GM21576 (cell line): ENCODE measurements around the gene LMAN2L.
"Not testable (repeated sequence)": the region's sequence is repeated elsewhere in the genome, so short reads cannot be mapped to it uniquely, and the experiment has no call there.

Source experiments
- ATAC-seq: cut with Tn5 transposase; IDR thresholded peaks from one replicate; pipeline ENCODE4 v1.9.1; 2021; ENCODE audit warnings: mild to moderate bottlenecking, moderate library complexity; ENCODE audit not compliant: unreplicated experiment

The LMAN2L gene

GRCh38 chr2:96688649-96689430, 51.0 kb downstream of the LMAN2L start:
- ATAC-seq: no peak

- no peak for ATAC-seq
These were observed 51.9 kb downstream of the LMAN2L start for GRCh38 chr2:96687711-96688640.

- no peak for ATAC-seq
These were observed 52.6 kb downstream of the LMAN2L start for GRCh38 chr2:96687266-96687665.

GRCh38 chr2:96685577-96686459, 54.0 kb downstream of the LMAN2L start:
- no peak for ATAC-seq

- ATAC-seq: no peak
These were observed 54.8 kb downstream of the LMAN2L start for GRCh38 chr2:96684883-96685576.

GRCh38 chr2:96683972-96684820, 55.7 kb downstream of the LMAN2L start:
- ATAC-seq: no peak

DNA sequence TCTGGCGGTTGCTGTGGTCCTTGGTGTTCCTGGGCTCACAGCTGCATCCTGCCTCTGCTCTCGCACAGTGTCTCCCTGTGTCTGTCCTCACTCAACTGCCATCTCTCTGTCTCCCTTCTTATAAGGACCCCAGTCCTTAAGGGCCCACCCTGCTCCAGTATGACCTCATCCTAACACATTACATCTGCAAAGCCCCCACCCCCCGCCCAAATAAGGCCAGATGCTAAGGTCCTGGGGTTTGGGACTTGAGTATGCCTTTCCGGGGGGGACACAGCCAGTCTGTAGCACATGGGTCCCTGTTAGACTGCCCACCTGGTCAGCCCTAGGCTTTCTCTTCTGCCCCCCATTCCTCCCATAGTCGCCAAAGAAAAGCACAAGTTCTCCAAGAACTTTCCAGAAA, 56.6 kb downstream of the LMAN2L start:
- no peak for ATAC-seq

DNA sequence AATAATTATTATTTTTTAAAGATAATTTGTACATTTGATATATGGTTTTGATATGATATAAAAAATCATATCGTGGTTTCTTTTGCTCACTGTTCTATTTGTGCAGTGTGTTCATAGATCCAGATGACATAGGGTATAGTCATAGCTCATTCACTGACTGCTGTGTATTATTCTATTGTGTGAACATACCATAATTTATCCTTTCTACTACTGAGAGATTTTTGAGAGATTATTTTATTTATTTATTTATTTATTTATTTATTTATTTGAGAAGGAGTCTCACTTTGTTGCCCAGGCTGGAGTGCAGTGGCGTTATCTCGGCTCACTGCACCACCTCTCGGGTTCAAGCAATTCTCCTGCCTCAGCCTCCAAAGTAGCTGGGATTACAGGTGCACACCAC, 58.3 kb downstream of the LMAN2L start:
- no peak for ATAC-seq

- no peak for ATAC-seq
These were observed 59.2 kb downstream of the LMAN2L start for GRCh38 chr2:96680561-96681141.

DNA sequence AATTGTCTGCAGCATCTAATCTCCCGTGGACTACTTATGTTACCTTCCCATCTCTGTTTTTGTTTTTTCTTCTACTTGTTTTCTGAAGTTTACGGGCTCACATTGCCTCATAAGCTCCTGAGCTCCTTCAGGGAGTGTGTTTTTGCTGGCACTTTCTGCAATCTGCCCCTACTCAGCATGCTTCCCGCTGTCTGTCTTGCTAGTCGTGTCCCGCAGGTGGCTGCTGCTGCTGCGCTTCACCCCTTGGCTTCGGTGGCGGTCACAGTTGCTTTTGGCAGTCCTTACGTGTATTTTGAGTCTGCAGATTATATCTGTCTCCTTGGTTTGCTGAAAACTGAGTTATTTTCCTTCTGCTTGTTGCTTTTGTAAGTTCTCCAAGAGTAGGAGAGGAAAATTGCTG, 60.0 kb downstream of the LMAN2L start:
- no peak for ATAC-seq

DNA sequence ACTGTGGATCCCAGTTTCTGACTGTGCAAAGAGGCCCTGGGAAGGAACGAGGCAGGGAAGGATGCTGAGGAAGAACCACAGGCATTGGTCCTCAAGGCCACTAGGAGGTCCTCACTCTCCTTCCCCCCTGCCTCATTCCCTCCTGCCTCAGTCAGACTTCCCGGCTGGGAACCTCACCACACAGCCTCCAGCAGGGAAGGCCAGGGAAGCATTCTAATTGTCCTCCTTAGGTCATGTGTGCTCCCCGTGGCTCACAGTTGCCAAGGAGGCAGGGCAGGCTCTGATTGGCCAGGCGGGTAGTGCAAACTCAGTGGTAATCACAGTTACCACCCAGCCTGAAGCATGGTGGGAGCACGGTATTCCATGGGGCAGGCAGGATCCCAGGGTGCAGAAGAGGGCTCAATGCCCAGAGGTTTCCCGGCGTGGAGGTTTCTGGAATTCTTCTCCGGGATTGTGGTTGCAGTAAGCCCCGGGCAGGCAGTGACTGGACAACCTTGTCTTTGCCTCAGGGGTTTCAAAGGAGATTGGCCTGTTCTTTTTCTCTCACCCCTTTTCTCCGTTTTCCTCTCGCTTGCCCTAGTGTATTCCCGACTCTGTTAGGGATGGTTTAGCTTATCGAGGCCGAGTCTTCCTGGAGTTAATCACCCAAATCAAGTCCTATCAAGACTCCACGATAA, 70.2 kb downstream of the LMAN2L start:
- no peak for ATAC-seq

DNA sequence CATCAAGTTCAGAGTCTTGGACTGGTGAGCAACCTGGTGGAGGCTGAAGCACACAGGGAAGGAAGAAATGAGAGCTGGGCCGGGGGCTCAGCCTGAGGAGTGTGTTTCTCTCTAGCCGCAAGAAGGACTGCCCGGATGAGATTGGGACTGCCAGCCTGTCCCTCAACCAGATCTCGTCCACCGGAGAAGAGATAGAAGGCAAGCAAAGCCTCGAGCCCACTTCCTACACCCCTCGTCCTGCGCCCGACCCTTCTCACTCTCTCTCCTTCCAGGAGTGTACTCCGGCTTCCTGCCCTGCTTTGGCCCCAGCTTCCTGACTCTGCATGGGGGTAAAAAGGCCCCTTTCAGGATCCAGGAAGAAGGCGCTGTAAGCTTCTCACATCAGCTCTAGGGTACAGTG, 71.1 kb downstream of the LMAN2L start:
- no peak for ATAC-seq

GRCh38 chr2:96665717-96666116, 74.1 kb downstream of the LMAN2L start:
- ATAC-seq: not testable (repeated sequence)

GRCh38 chr2:96665083-96665569, 74.7 kb downstream of the LMAN2L start:
- no peak for ATAC-seq

DNA sequence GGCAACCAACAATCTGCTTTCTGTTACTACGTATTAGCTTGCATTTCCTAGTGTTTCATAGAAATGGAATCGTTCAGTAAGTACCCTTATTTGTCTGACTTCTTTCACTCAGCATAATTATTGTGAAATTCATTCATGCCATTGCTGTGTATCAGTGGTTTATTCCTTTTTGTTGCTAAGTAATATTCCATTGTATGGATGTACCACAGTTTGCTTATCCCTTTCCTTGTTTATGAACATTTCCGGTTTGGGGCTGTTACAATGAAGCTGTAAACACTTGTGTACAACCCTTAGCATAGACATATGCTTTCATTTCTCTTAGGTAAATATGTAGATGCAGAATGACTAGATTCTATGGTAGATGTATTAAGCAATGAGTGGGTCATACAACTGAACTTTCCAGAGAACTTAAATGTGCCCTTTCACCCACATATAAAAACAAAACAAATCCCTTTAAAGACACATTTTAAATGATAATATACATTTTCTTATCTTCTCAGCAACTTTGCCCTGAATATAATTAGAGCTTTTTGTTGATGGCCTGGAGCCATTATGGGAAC, 75.4 kb downstream of the LMAN2L start:
- no peak for ATAC-seq

- no peak for ATAC-seq
These were observed 76.0 kb downstream of the LMAN2L start for GRCh38 chr2:96663829-96664228.

- no peak for ATAC-seq
These were observed 76.7 kb downstream of the LMAN2L start for GRCh38 chr2:96663177-96663576.

GRCh38 chr2:96662360-96662759, 77.5 kb downstream of the LMAN2L start:
- no peak for ATAC-seq
